GM23338 (cell line): ENCODE measurements around the gene BANP. TPM values are rescaled to one million over a fixed set of nuclear protein-coding genes. Genes with fewer than 3 reads are reported as not detected.
A peak's percentile ranks its signal among the peaks of the same experiment; 100 is the strongest.

ENCODE experiments used
- ATAC-seq: fragments of 200-7000 bp; cut with Tn5 transposase; 3 replicates; pipeline ENCODE4 v1.9.1; 2020
- DNase-seq: peaks from one replicate; pipeline ENCODE4 v3.0.0-alpha.2; 2015; ENCODE audit warnings: low spot score
- H2AFZ ChIP-seq: fragments of 200-600 bp; sonication (generic); 2 replicates; pipeline ENCODE4 v1.8.0; 2016; ENCODE audit warnings: antibody characterized with exemption, mild to moderate bottlenecking, moderate library complexity
- H3F3A ChIP-seq: fragments of 200-600 bp; sonication (generic); replicated peaks from 2 replicates; pipeline ENCODE4 v1.8.0; 2017; ENCODE audit warnings: antibody characterized with exemption, mixed run types, low read depth
- H3K27ac ChIP-seq: fragments of 200-600 bp; sonication (generic); 2 replicates; pipeline ENCODE4 v1.6.1; 2016; ENCODE audit warnings: low read depth
- H3K27me3 ChIP-seq: fragments of 200-600 bp; sonication (generic); 2 replicates; pipeline ENCODE4 v1.8.0; 2016; ENCODE audit warnings: mild to moderate bottlenecking, mixed run types, moderate library complexity; ENCODE audit not compliant: insufficient read depth
- H3K36me3 ChIP-seq: fragments of 200-600 bp; sonication (generic); 2 replicates; pipeline ENCODE4 v1.8.0; 2016; ENCODE audit warnings: mild to moderate bottlenecking; ENCODE audit not compliant: insufficient read depth
- H3K4me1 ChIP-seq: fragments of 200-600 bp; sonication (generic); 2 replicates; pipeline ENCODE4 v1.8.0; 2016; ENCODE audit warnings: mild to moderate bottlenecking, moderate library complexity; ENCODE audit not compliant: insufficient read depth
- H3K4me2 ChIP-seq: fragments of 200-600 bp; sonication (generic); 2 replicates; pipeline ENCODE4 v1.7.1; 2017; ENCODE audit warnings: mixed run types
- H3K4me3 ChIP-seq: fragments of 200-600 bp; sonication (generic); 2 replicates; pipeline ENCODE4 v1.6.1; 2016; ENCODE audit warnings: mixed run types
- H3K79me2 ChIP-seq: fragments of 200-600 bp; sonication (generic); replicated peaks from 2 replicates; pipeline ENCODE4 v1.8.0; 2017; ENCODE audit warnings: mild to moderate bottlenecking; ENCODE audit not compliant: insufficient read depth
- H3K9me2 ChIP-seq: fragments of 200-600 bp; sonication (generic); 2 replicates; pipeline ENCODE4 v1.8.0; 2017; ENCODE audit not compliant: insufficient read depth
- H4K20me1 ChIP-seq: fragments of 200-600 bp; sonication (generic); replicated peaks from 2 replicates; pipeline ENCODE4 v1.8.0; 2017; ENCODE audit warnings: mild to moderate bottlenecking; ENCODE audit not compliant: insufficient read depth
- H3K27ac Mint-ChIP-seq: 2 replicates; pipeline ENCODE4 v1.8.0; 2020; ENCODE audit warnings: inconsistent platforms, mild to moderate bottlenecking, moderate library complexity, mixed read lengths
- H3K27me3 Mint-ChIP-seq: 3 replicates; pipeline ENCODE4 v1.8.0; 2022; ENCODE audit warnings: low read depth, mild to moderate bottlenecking, moderate library complexity, mixed read lengths, inconsistent platforms; ENCODE audit not compliant: insufficient read depth, poor library complexity
- H3K36me3 Mint-ChIP-seq: 3 replicates; pipeline ENCODE4 v1.8.0; 2021; ENCODE audit warnings: low read depth, mild to moderate bottlenecking, inconsistent platforms, moderate library complexity, mixed read lengths
- H3K4me1 Mint-ChIP-seq: 3 replicates; pipeline ENCODE4 v1.8.0; 2020; ENCODE audit warnings: mild to moderate bottlenecking, inconsistent platforms, mixed read lengths
- H3K4me3 Mint-ChIP-seq: 3 replicates; pipeline ENCODE4 v1.8.0; 2021; ENCODE audit warnings: moderate library complexity, mild to moderate bottlenecking, inconsistent platforms, mixed read lengths
- H3K9me3 Mint-ChIP-seq: 3 replicates; pipeline ENCODE4 v1.8.0; 2020; ENCODE audit warnings: moderate library complexity, mild to moderate bottlenecking, inconsistent platforms, mixed read lengths
- CREB1 ChIP-seq: fragments of 250-450 bp; sonication (Bioruptor Pico); IDR thresholded peaks from 2 replicates; pipeline ENCODE4 v1.5.0; 2020; ENCODE audit warnings: low read depth, mild to moderate bottlenecking, moderate library complexity
- CTCF ChIP-seq, 2 experiments: fragments of 200-600 bp in 1 of 2; sonication (generic) in 1 of 2; conservative IDR thresholded peaks; 2 replicates each; pipeline versions ENCODE4 v1.5.1 to v1.6.1; 2016 to 2017; ENCODE audit warnings: antibody characterized with exemption in 2 of 2, low read depth in 2 of 2, mild to moderate bottlenecking in 2 of 2, moderate library complexity in 1 of 2
- ETS1 ChIP-seq: IDR thresholded peaks from 2 replicates; pipeline ENCODE4 v1.6.1; 2016; ENCODE audit warnings: antibody characterized with exemption
- EZH2 ChIP-seq: fragments of 200-600 bp; sonication (generic); IDR thresholded peaks from one replicate; pipeline ENCODE4 v1.8.0; 2017; ENCODE audit warnings: antibody characterized with exemption, mild to moderate bottlenecking, low read depth; ENCODE audit not compliant: unreplicated experiment
- JUNB ChIP-seq: IDR thresholded peaks from one replicate; pipeline ENCODE4 v1.6.1; 2016; ENCODE audit warnings: antibody characterized with exemption; ENCODE audit not compliant: unreplicated experiment
- NANOG ChIP-seq: IDR thresholded peaks from 2 replicates; pipeline ENCODE4 v1.6.1; 2016; ENCODE audit warnings: antibody characterized with exemption, borderline replicate concordance
- STAT1 ChIP-seq: IDR thresholded peaks from one replicate; pipeline ENCODE4 v1.6.1; 2016; ENCODE audit warnings: antibody characterized with exemption; ENCODE audit not compliant: unreplicated experiment
- ZNF331 ChIP-seq: fragments of 250-450 bp; sonication (Bioruptor Pico); IDR thresholded peaks from 2 replicates; pipeline ENCODE4 v1.5.0; 2020; ENCODE audit warnings: low read depth, mild to moderate bottlenecking, moderate library complexity
- ZNF462 ChIP-seq: fragments of 250-450 bp; sonication (Bioruptor Pico); IDR thresholded peaks from 2 replicates; pipeline ENCODE4 v1.5.0; 2020; ENCODE audit warnings: mild to moderate bottlenecking, moderate library complexity
- polyA plus RNA-seq: library from polyadenylated mRNA; unstranded; fragments of >200 nt; fragmentation: Nextera tagmentation; extraction: Ambion mirVana; gene quantifications from 2 replicates; pipeline ENCODE4 v1.2.1, GENCODE V29; 2016
- total RNA-seq: library from RNA; depleted of rRNA; stranded (reverse); fragments of >200 nt; shearing (Covaris generic); gene quantifications from 2 replicates; pipeline ENCODE4 v1.2.3, GENCODE V29; 2014

The BANP gene
- total and polyA plus RNA-seq, 2 experiments from 2014 or later = 22.3 to 48.0 TPM

GRCh38 chr16:87918866-87919680, 32.2 kb upstream of the BANP start (continued):
- TF ChIP-seq ZNF462 (CRISPR knock-in tag) = no peak
- TF ChIP-seq CREB1 (CRISPR knock-in tag) = no peak
- no peak for TF ChIP-seq NANOG
- no peak for TF ChIP-seq JUNB
- no peak for TF ChIP-seq STAT1
- TF ChIP-seq ETS1 = no peak
- no peak for TF ChIP-seq EZH2

GRCh38 chr16:87919681-87919994, 31.6 kb upstream of the BANP start:
- ATAC-seq = peak; percentile 55
- Histone ChIP-seq H4K20me1 (no peaks in the 10 kb centered on the region), H3K79me2 (no peaks in the 10 kb centered on the region), H3K4me3 (no peak overlapping the region), H3K36me3 (no peaks in the 10 kb centered on the region), H2AFZ (no peak overlapping the region), H3K4me2 (no peak overlapping the region), H3K27me3 (no peaks in the 10 kb centered on the region), H3K4me1 (no peaks in the 10 kb centered on the region), H3K9me2 (no peaks in the 10 kb centered on the region), H3K27ac (no peak overlapping the region), H3F3A (0 out of 2 replicates have a peak, but pooled peaks cover 6% of the 10 kb centered on the region)
- Mint-ChIP-seq H3K9me3 (0 out of 3 replicates have a peak, but pooled peaks cover 6% of the 10 kb centered on the region), H3K27ac (peak overlapping the region; percentile 74; the same call in 1 of the 2 replicates), H3K36me3 (no peaks in the 10 kb centered on the region), H3K4me1 (peaks cover 11% of the 10 kb centered on the region), H3K4me3 (no peak overlapping the region), H3K27me3 (peaks cover 13% of the 10 kb centered on the region)
- DNase-seq = peak; percentile 51
- TF ChIP-seq ZNF331 (CRISPR knock-in tag) (no peak), CTCF (conservative IDR thresholded peaks at IDR 0.05; ENCODE audit: low read depth in 2 of 2) (peak in 1 of 2 experiments; percentile 54; a peak in 2 of 4 replicates)
